Fibroblast of lung (primary cell): Measurements from ENCODE around the gene ACE. TPM values are rescaled to one million over a fixed set of nuclear protein-coding genes. Genes with fewer than 3 reads are reported as not detected.
A peak's percentile ranks its signal among the peaks of the same experiment; 100 is the strongest.

ENCODE experiments used
- DNase-seq, 2 donors: peaks; one replicate each; pipeline versions ENCODE4 v3.0.0 to v3.0.0-alpha.2; 2010; ENCODE audit warnings: low read depth in 2 of 2
- H2AFZ ChIP-seq: 2 replicates; pipeline ENCODE4 v1.5.1; 2012; ENCODE audit warnings: low read length, control low read depth, inconsistent platforms
- H3K27ac ChIP-seq: 2 replicates; pipeline ENCODE4 v1.5.1; 2011; ENCODE audit warnings: low read length, control low read depth; ENCODE audit not compliant: insufficient read depth
- H3K27me3 ChIP-seq: 2 replicates; pipeline ENCODE4 v1.5.1; 2011; ENCODE audit warnings: mild to moderate bottlenecking, low read length; ENCODE audit not compliant: control insufficient read depth, insufficient read depth
- H3K36me3 ChIP-seq: 2 replicates; pipeline ENCODE4 v1.5.1; 2011; ENCODE audit warnings: low read length; ENCODE audit not compliant: control insufficient read depth, insufficient read depth
- H3K4me1 ChIP-seq: 2 replicates; pipeline ENCODE4 v1.5.1; 2011; ENCODE audit warnings: low read length; ENCODE audit not compliant: control insufficient read depth, insufficient read depth; ENCODE audit errors: extremely low read depth
- H3K4me2 ChIP-seq: 2 replicates; pipeline ENCODE4 v1.5.1; 2011; ENCODE audit warnings: low read length, control low read depth; ENCODE audit not compliant: insufficient read depth; ENCODE audit errors: extremely low read depth
- H3K4me3 ChIP-seq, 4 experiments: fragments of 200-600 bp in 1 of 4; sonication (generic) in 1 of 4; replicated peaks in 1 of 4; 2 replicates each; pipeline ENCODE4 v1.5.1; 2011 to 2016; ENCODE audit warnings: low read length in 4 of 4, low read depth in 3 of 4, mild to moderate bottlenecking in 3 of 4, control low read depth in 2 of 4, inconsistent platforms in 1 of 4, mixed read lengths in 1 of 4; ENCODE audit not compliant: insufficient read depth in 1 of 4; ENCODE audit errors: control extremely low read depth in 1 of 4
- H3K79me2 ChIP-seq: 2 replicates; pipeline ENCODE4 v1.5.1; 2012; ENCODE audit warnings: mild to moderate bottlenecking, low read length, inconsistent platforms; ENCODE audit not compliant: control insufficient read depth, insufficient read depth
- H3K9ac ChIP-seq: 2 replicates; pipeline ENCODE4 v1.5.1; 2011; ENCODE audit warnings: mild to moderate bottlenecking, low read length, control low read depth; ENCODE audit not compliant: insufficient read depth
- H3K9me3 ChIP-seq: 2 replicates; pipeline ENCODE4 v1.5.1; 2012; ENCODE audit warnings: low read depth, low read length; ENCODE audit not compliant: control insufficient read depth, insufficient read depth
- H4K20me1 ChIP-seq: 2 replicates; pipeline ENCODE4 v1.5.1; 2011; ENCODE audit warnings: low read length; ENCODE audit not compliant: control insufficient read depth, insufficient read depth; ENCODE audit errors: extremely low read depth
- CTCF ChIP-seq, 2 donors: IDR thresholded peaks in 1 of 2; conservative IDR thresholded peaks in 1 of 2; 1 replicate in 1 of 2; 2 replicates in 1 of 2; pipeline ENCODE4 v1.5.1; 2011 to 2012; ENCODE audit warnings: low read length in 2 of 2, control low read depth in 1 of 2, inconsistent platforms in 1 of 2, low read depth in 1 of 2, mild to moderate bottlenecking in 1 of 2
- EZH2 ChIP-seq: IDR thresholded peaks from 2 replicates; pipeline ENCODE4 v1.5.1; 2012; ENCODE audit warnings: low read length, control low read depth, mild to moderate bottlenecking; ENCODE audit errors: missing control alignments
- polyA minus RNA-seq: library from RNA; depleted of rRNA, polyadenylated mRNA; stranded (reverse); fragments of >200 nt; gene quantifications from 2 replicates; pipeline ENCODE4 v1.2.3, GENCODE V29; 2011; ENCODE audit warnings: low replicate concordance
- polyA plus RNA-seq, 2 donors: library from polyadenylated mRNA; depleted of rRNA in 1 of 2; stranded (reverse) in 1 of 2; unstranded in 1 of 2; fragments of >200 nt; gene quantifications; 2 replicates each; pipeline ENCODE4 v1.2.1, GENCODE V29; 2011 to 2012; ENCODE audit warnings: missing spikeins in 1 of 2
- total RNA-seq: library from RNA; depleted of rRNA; stranded (reverse); fragments of >200 nt; gene quantifications from 2 replicates; pipeline ENCODE4 v1.2.1, GENCODE V29; 2014

Gene ACE
- total RNA-seq (2.5 and 2.6 TPM in 2 replicates), polyA plus RNA-seq (0.92 and 3.4 TPM in 2 replicates), polyA minus RNA-seq (2.3 and 20.0 TPM in 2 replicates)
- polyA plus RNA-seq (2012), result 2.0 and 5.2 TPM in 2 replicates

GRCh38 chr17:63476854-63477479, at the start of gene ACE:
TSS of gene ACE (plus strand) at chr17:63477061. CDS start at chr17:63477095, 34 bp downstream.
- no peak within 1 kb of the TSS for H3K9ac ChIP-seq
- peak within 1 kb of the TSS; percentile 75 for H3K4me2 ChIP-seq
- no peaks in the 10 kb centered on the region for H3K36me3 ChIP-seq
- H2AFZ ChIP-seq, result peak within 1 kb of the TSS; percentile 38
- peaks cover 7% of the 10 kb centered on the region for H3K27me3 ChIP-seq
- peak within 1 kb of the TSS; percentile 18 to 51 (median 22) for H3K4me3 ChIP-seq
- H4K20me1 ChIP-seq, result no peaks in the 10 kb centered on the region
- no peaks in the 10 kb centered on the region for H3K9me3 ChIP-seq
- TF ChIP-seq CTCF (conservative IDR thresholded peaks at IDR 0.05 in 1 of 2, IDR thresholded peaks at IDR 0.05 in 1 of 2; ENCODE audit: low read depth in 1 of 2, low read length in 2 of 2) (no peak), EZH2 (peak; percentile 70)
- H3K79me2 ChIP-seq, result no peaks in the 10 kb centered on the region
- peaks cover 7% of the 10 kb centered on the region for H3K4me1 ChIP-seq
- DNase-seq, result peak in 1 of 2 donors; percentile 32
- H3K27ac ChIP-seq, result no peak within 1 kb of the TSS

- Histone ChIP-seq H4K20me1 (no peaks in the 10 kb centered on the region), H3K36me3 (no peaks in the 10 kb centered on the region), H3K9me3 (no peaks in the 10 kb centered on the region), H3K79me2 (no peaks in the 10 kb centered on the region), H3K4me1 (peaks cover 12% of the 10 kb centered on the region), H3K9ac (no peak overlapping the region), H3K4me3 (no peak overlapping the region), H3K27ac (no peak overlapping the region), H2AFZ (no peak overlapping the region), H3K4me2 (no peak overlapping the region), H3K27me3 (no peaks in the 10 kb centered on the region)
- no peak for TF ChIP-seq CTCF (conservative IDR thresholded peaks at IDR 0.05 in 1 of 2, IDR thresholded peaks at IDR 0.05 in 1 of 2; ENCODE audit: low read depth in 1 of 2, low read length in 2 of 2)
- TF ChIP-seq EZH2, result no peak
- DNase-seq, result no peak
Measured at GRCh38 chr17:63429766-63430165, 47.1 kb upstream of the ACE start.

GRCh38 chr17:63430223-63430622, 46.6 kb upstream of the ACE start:
- H3K79me2 ChIP-seq, result no peaks in the 10 kb centered on the region
- H2AFZ ChIP-seq, result no peak overlapping the region
- H3K9me3 ChIP-seq, result no peaks in the 10 kb centered on the region
- TF ChIP-seq EZH2 (no peak), CTCF (conservative IDR thresholded peaks at IDR 0.05 in 1 of 2, IDR thresholded peaks at IDR 0.05 in 1 of 2; ENCODE audit: low read depth in 1 of 2, low read length in 2 of 2) (no peak)
- H3K36me3 ChIP-seq, result peaks cover 2% of the 10 kb centered on the region
- H3K27ac ChIP-seq, result no peak overlapping the region
- no peaks in the 10 kb centered on the region for H3K27me3 ChIP-seq
- no peak overlapping the region for H3K4me2 ChIP-seq
- H3K4me1 ChIP-seq, result peaks cover 13% of the 10 kb centered on the region
- H3K4me3 ChIP-seq, result no peak overlapping the region
- no peaks in the 10 kb centered on the region for H4K20me1 ChIP-seq
- no peak overlapping the region for H3K9ac ChIP-seq
- DNase-seq, result no peak
